Prostate gland (tissue), 2 donors: ENCODE data around the gene CKAP2L. TPM values are rescaled to one million over a fixed set of nuclear protein-coding genes. Genes with fewer than 3 reads are reported as not detected.

ENCODE experiments used
- DNase-seq: peaks from one replicate; pipeline ENCODE4 v3.0.0-alpha.2; 2019; ENCODE audit warnings: low spot score
- H3K27ac ChIP-seq, 2 donors: fragments of 200-600 bp; sonication (generic); 2 replicates each; pipeline ENCODE4 v1.5.1; 2017 to 2019
- H3K27me3 ChIP-seq: fragments of 200-600 bp; sonication (generic); replicated peaks from 2 replicates; pipeline ENCODE4 v1.5.1; 2019; ENCODE audit not compliant: insufficient read depth
- H3K36me3 ChIP-seq, 2 donors: fragments of 200-600 bp; sonication (generic); 1 replicate in 1 of 2; 2 replicates in 1 of 2; pipeline versions ENCODE4 v1.5.1 to v1.8.1; 2017 to 2019
- H3K4me1 ChIP-seq: fragments of 200-600 bp; sonication (generic); replicated peaks from 2 replicates; pipeline ENCODE4 v1.5.1; 2019
- H3K4me3 ChIP-seq, 2 donors: fragments of 200-600 bp; sonication (generic); 2 replicates each; pipeline ENCODE4 v1.5.1; 2017 to 2019
- H3K9me3 ChIP-seq: fragments of 200-600 bp; sonication (generic); 2 replicates; pipeline ENCODE4 v1.5.1; 2017
- POLR2A ChIP-seq: fragments of 450-650 bp; IDR thresholded peaks from one replicate; pipeline ENCODE4 v1.6.1; 2016; ENCODE audit warnings: antibody characterized with exemption, mild to moderate bottlenecking
- POLR2AphosphoS5 ChIP-seq: sonication (generic); formaldehyde crosslinking; IDR thresholded peaks from one replicate; pipeline ENCODE4 v1.6.1; 2017; ENCODE audit warnings: antibody characterized with exemption
- WGBS: methylation state at CpG from one replicate; pipeline ENCODE4 v1.1.5; 2018; 5-methylcytosine and 5-hydroxymethylcytosine counted together
- intact Hi-C: fragments of 100-400 bp; cut with DNase I; formaldehyde crosslinking; loops from one replicate; pipeline ENCODE4 v1.14.2; 2022
- total RNA-seq, 2 donors: library from RNA; depleted of rRNA; stranded (reverse); fragments of >200 nt; gene quantifications; one replicate each; pipeline ENCODE4 v1.1.0, GENCODE V29; 2016
- TF ChIP-seq, protein P1 (sequence below), 4 experiments: fragments of 200-600 bp in 2 of 4; fragments of 450-650 bp in 2 of 4; sonication (generic) in 2 of 4; IDR thresholded peaks; 1 replicate in 3 of 4; 2 replicates in 1 of 4; pipeline ENCODE4 v1.5.1; 2016 to 2019; ENCODE audit warnings: antibody characterized with exemption in 4 of 4, mild to moderate bottlenecking in 2 of 4, moderate library complexity in 2 of 4

CKAP2L gene
- total RNA-seq, 2 donors from 2014 or later: 0.23 to 3.1 TPM

- H3K27ac ChIP-seq: no peak overlapping the region
- no peak overlapping the region for H3K4me3 ChIP-seq
- no peaks in the 10 kb centered on the region for H3K27me3 ChIP-seq
- no peaks in the 10 kb centered on the region for H3K9me3 ChIP-seq
- no peak for TF ChIP-seq POLR2AphosphoS5
- no peak for TF ChIP-seq POLR2A
- TF ChIP-seq, protein P1, sequence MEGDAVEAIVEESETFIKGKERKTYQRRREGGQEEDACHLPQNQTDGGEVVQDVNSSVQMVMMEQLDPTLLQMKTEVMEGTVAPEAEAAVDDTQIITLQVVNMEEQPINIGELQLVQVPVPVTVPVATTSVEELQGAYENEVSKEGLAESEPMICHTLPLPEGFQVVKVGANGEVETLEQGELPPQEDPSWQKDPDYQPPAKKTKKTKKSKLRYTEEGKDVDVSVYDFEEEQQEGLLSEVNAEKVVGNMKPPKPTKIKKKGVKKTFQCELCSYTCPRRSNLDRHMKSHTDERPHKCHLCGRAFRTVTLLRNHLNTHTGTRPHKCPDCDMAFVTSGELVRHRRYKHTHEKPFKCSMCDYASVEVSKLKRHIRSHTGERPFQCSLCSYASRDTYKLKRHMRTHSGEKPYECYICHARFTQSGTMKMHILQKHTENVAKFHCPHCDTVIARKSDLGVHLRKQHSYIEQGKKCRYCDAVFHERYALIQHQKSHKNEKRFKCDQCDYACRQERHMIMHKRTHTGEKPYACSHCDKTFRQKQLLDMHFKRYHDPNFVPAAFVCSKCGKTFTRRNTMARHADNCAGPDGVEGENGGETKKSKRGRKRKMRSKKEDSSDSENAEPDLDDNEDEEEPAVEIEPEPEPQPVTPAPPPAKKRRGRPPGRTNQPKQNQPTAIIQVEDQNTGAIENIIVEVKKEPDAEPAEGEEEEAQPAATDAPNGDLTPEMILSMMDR (IDR thresholded peaks at IDR 0.05): no peak
- DNase-seq: no peak
- H3K36me3 ChIP-seq: no peaks in the 10 kb centered on the region
- WGBS: 88% methylated on average over 21 of the region's 21 CpGs
- intact Hi-C loops: no loop called here
- no peaks in the 10 kb centered on the region for H3K4me1 ChIP-seq
Observed at GRCh38 chr2:112724591-112725525, 39.6 kb downstream of the CKAP2L start.

GRCh38 chr2:112723995-112724394 lies 40.4 kb downstream of the CKAP2L start:
- DNase-seq: no peak
- Histone ChIP-seq H3K4me1 (no peaks in the 10 kb centered on the region), H3K9me3 (no peaks in the 10 kb centered on the region), H3K27me3 (no peaks in the 10 kb centered on the region), H3K4me3 (no peak overlapping the region), H3K27ac (no peak overlapping the region), H3K36me3 (no peaks in the 10 kb centered on the region)
- 98% methylated on average over 8 of the region's 8 CpGs for WGBS
- intact Hi-C loops: no loop called here
- TF ChIP-seq, protein P1 (IDR thresholded peaks at IDR 0.05): no peak
- TF ChIP-seq POLR2AphosphoS5 (no peak), POLR2A (no peak)

DNA sequence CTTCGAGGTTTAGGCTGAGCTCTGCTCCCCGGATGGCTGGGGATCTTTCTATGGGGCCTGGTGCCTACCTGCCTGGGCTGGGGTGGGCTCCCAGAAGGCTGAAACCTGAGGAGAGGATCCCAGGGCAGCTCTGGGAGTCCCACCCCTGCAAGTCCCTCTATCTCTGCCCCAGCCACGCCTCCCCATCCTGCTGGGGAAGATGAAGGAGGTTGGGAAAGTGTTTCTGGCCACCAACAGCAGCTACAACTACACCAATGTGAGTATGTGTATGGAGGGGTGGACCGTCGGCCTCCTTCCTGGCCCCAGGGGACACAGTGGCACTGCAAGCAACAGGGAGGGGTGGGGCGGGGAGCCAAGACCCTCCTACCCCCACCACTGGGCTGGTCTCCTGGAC lies 40.9 kb downstream of the CKAP2L start:
- no peaks in the 10 kb centered on the region for H3K27me3 ChIP-seq
- TF ChIP-seq POLR2A (no peak), POLR2AphosphoS5 (no peak)
- TF ChIP-seq, protein P1 (IDR thresholded peaks at IDR 0.05): no peak
- H3K4me3 ChIP-seq: no peak overlapping the region
- H3K4me1 ChIP-seq: no peaks in the 10 kb centered on the region
- no peaks in the 10 kb centered on the region for H3K9me3 ChIP-seq
- no peak for DNase-seq
- WGBS: 97% methylated on average over 6 of the region's 6 CpGs
- intact Hi-C loops: no loop called here
- no peaks in the 10 kb centered on the region for H3K36me3 ChIP-seq
- H3K27ac ChIP-seq: no peak overlapping the region

DNA sequence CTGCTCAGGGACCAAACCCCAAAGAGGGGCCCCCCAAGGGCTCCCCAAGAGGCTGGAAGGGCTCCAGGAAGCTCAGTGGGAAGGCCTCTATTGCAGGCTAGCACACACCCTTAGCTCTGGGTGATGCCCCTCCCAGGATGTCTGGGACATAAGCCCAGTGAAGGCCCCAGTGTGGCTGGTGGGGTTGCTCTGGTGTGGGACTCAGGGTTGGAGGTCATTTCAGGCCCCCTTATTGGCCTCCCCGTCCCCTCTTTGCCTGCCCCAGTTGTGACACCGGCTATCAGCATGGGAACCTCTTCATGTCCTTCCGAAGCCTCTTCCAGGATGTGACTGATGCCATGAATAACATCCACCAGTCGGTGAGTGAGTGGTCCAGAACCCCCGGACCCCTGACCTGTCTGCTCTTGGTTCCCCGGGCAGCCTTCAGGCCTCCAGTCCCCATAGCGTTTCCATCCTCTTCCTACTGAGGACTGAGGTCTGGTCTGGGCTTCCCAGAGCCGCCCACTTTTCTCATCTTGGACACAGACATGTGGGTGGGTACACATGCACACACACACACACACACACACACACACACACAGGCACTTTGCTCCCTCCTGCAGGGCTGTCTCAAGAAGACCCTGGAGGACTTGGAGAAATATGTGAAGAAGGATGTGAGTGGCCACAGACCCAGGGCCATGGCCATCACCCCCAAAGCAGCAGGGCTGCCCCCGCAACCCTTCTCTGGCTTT lies 41.4 kb downstream of the CKAP2L start:
- no peaks in the 10 kb centered on the region for H3K4me1 ChIP-seq
- no peak for TF ChIP-seq POLR2AphosphoS5
- DNase-seq: no peak
- H3K36me3 ChIP-seq: no peaks in the 10 kb centered on the region
- WGBS: 91% methylated on average over 9 of the region's 9 CpGs
- H3K9me3 ChIP-seq: no peaks in the 10 kb centered on the region
- intact Hi-C loops: no loop called here
- no peak overlapping the region for H3K27ac ChIP-seq
- no peak overlapping the region for H3K4me3 ChIP-seq
- no peaks in the 10 kb centered on the region for H3K27me3 ChIP-seq

DNA sequence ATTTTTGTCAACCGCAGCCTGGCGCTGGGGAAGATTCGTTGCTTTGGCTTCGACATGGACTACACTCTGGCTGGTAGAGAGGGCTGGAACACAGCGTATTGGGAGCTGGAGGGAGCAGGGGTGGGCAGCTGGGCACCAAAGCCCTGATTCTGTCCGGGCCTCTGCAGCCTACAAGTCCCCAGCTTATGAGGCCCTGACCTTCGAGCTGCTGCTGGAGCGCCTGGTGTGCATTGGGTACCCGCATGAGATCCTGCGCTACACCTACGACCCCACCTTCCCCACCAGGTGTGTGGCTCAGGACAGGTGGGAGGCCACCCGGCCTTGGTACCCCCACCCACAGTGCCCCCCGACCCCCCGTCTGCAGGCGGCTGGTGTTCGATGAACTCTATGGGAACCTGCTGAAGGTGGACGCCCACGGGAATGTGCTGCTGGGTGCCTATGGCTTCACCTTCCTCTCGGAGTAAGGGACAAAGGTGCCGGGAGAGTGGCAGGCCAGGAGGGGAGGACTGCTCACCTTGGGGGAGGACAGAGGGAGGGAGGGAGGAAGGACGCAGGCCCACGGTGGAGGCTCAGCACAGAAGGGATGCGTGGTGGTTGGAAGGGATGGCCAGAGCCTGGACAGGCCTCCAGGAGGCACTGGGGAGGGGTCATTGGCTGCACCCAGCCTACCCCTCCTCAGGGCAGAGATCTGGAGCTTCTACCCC lies 42.4 kb downstream of the CKAP2L start:
- no peaks in the 10 kb centered on the region for H3K27me3 ChIP-seq
- no peaks in the 10 kb centered on the region for H3K36me3 ChIP-seq
- H3K27ac ChIP-seq: no peak overlapping the region
- whole genome bisulfite sequencing: 87% methylated on average over 18 of the region's 23 CpGs
- no peaks in the 10 kb centered on the region for H3K9me3 ChIP-seq
- intact Hi-C loops: no loop called here
- no peaks in the 10 kb centered on the region for H3K4me1 ChIP-seq
- no peak for DNase-seq
- no peak for TF ChIP-seq POLR2A
- no peak for TF ChIP-seq POLR2AphosphoS5
- TF ChIP-seq, protein P1 (IDR thresholded peaks at IDR 0.05): no peak
- no peak overlapping the region for H3K4me3 ChIP-seq
